Measurements from ENCODE around the gene ABI1.

- no peak for TF ChIP-seq POLR2A (IDR thresholded peaks at IDR 0.05)
- no peak for TF ChIP-seq CTCF (IDR thresholded peaks at IDR 0.05)
Observed at GRCh38 chr10:26723016-26723415, 137.7 kb downstream of the ABI1 start.

Data from testis (tissue), 2 donors.